HCT116 (cell line): ENCODE results near the gene WTAP. TPM values are rescaled to one million over a fixed set of nuclear protein-coding genes. Genes with fewer than 3 reads are reported as not detected.

ENCODE experiments used
- ATAC-seq: fragments of 200-7000 bp; cut with Tn5 transposase; 2 replicates; pipeline ENCODE4 v1.9.1; 2020; ENCODE audit warnings: mild to moderate bottlenecking, moderate library complexity
- BruUV-seq: library from RNA; stranded (reverse); fragments of 400-500 nt; replicated peaks from 2 replicates; lab custom pipeline; 2021; lab: Mats Ljungman, UMichigan
- CTCF ChIA-PET: fragments of 300-600 bp; sonication (Branson Sonifier 250); formaldehyde crosslinking; loops from one replicate; lab custom pipeline; 2021; ENCODE audit warnings: antibody characterized with exemption; lab: Charles Lee
- POLR2A ChIA-PET: fragments of 300-600, 350-600 bp; sonication (Branson Sonifier 250); formaldehyde crosslinking; loops from one replicate; lab custom pipeline; 2021; ENCODE audit warnings: antibody characterized with exemption; lab: Charles Lee
- RAD21 ChIA-PET, 2 experiments: fragments of 300-600 bp; sonication (Branson Sonifier 250); formaldehyde crosslinking; loops; one replicate each; lab custom pipeline; 2023; ENCODE audit warnings: low total read pairs in 2 of 2; ENCODE audit not compliant: uncharacterized antibody in 2 of 2, unreplicated experiment in 2 of 2, low non-redundant PET in 1 of 2; lab: Charles Lee
- DNase-seq: peaks from one replicate; pipeline ENCODE4 v3.0.0-alpha.2; 2010; ENCODE audit warnings: low read depth, low spot score
- H2AFZ ChIP-seq: fragments of 200-600 bp; shearing (Covaris generic), sonication (generic); 2 replicates; pipeline ENCODE4 v1.6.1; 2017; ENCODE audit warnings: low read depth, mixed run types, mixed read lengths, antibody characterized with exemption, low read length; ENCODE audit not compliant: poor library complexity, severe bottlenecking
- H3K27ac ChIP-seq: 2 replicates; pipeline ENCODE4 v1.5.1; 2012; ENCODE audit warnings: low read depth, low read length
- H3K27me3 ChIP-seq: fragments of 200-600 bp; sonication (generic); 2 replicates; pipeline ENCODE4 v1.6.1; 2016; ENCODE audit warnings: mixed run types, low read length, mixed read lengths; ENCODE audit not compliant: insufficient read depth
- H3K36me3 ChIP-seq, 2 experiments: fragments of 200-500 bp in 1 of 2; fragments of 200-600 bp in 1 of 2; sonication (Bioruptor generic) in 1 of 2; sonication (generic) in 1 of 2; 2 replicates each; pipeline versions ENCODE4 v1.5.1 to v1.6.1; 2014 to 2016; ENCODE audit warnings: low read length in 2 of 2, inconsistent platforms in 1 of 2, mixed read lengths in 1 of 2, mixed run types in 1 of 2; ENCODE audit not compliant: insufficient read depth in 2 of 2, control insufficient read depth in 1 of 2
- H3K4me1 ChIP-seq, 2 experiments: fragments of 200-600 bp in 1 of 2; sonication (generic) in 1 of 2; 2 replicates each; pipeline versions ENCODE4 v1.5.1 to v1.6.1; 2012 to 2017; ENCODE audit warnings: low read length in 2 of 2, inconsistent platforms in 1 of 2, mild to moderate bottlenecking in 1 of 2, mixed read lengths in 1 of 2, mixed run types in 1 of 2, moderate library complexity in 1 of 2; ENCODE audit not compliant: insufficient read depth in 2 of 2, control insufficient read depth in 1 of 2
- H3K4me2 ChIP-seq: fragments of 200-600 bp; sonication (generic); 2 replicates; pipeline ENCODE4 v1.6.1; 2017; ENCODE audit warnings: mixed run types, low read length, mixed read lengths
- H3K4me3 ChIP-seq, 2 experiments: fragments of 200-600 bp in 1 of 2; sonication (generic) in 1 of 2; replicated peaks in 1 of 2; 2 replicates each; pipeline ENCODE4 v1.5.1; 2011 to 2016; ENCODE audit warnings: low read length in 2 of 2, control low read depth in 1 of 2, low read depth in 1 of 2, mild to moderate bottlenecking in 1 of 2, mixed read lengths in 1 of 2, mixed run types in 1 of 2
- H3K79me2 ChIP-seq: fragments of 200-600 bp; sonication (generic); 2 replicates; pipeline ENCODE4 v1.6.1; 2017; ENCODE audit warnings: mild to moderate bottlenecking, mixed run types, low read length, moderate library complexity, mixed read lengths; ENCODE audit not compliant: insufficient read depth
- H3K9ac ChIP-seq: fragments of 200-600 bp; sonication (generic); 2 replicates; pipeline ENCODE4 v1.6.1; 2016; ENCODE audit warnings: low read length, mixed read lengths
- H3K9me2 ChIP-seq: fragments of 200-600 bp; sonication (generic), shearing (Covaris generic); 2 replicates; pipeline ENCODE4 v1.6.1; 2017; ENCODE audit warnings: mixed run types, mild to moderate bottlenecking, moderate library complexity; ENCODE audit not compliant: insufficient read depth
- H3K9me3 ChIP-seq, 2 experiments: fragments of 200-500 bp in 1 of 2; fragments of 200-600 bp in 1 of 2; sonication (Bioruptor generic) in 1 of 2; sonication (generic) in 1 of 2; 2 replicates each; pipeline ENCODE4 v1.6.1; 2014 to 2017; ENCODE audit warnings: low read length in 2 of 2, mixed read lengths in 2 of 2, inconsistent platforms in 1 of 2, low read depth in 1 of 2, mild to moderate bottlenecking in 1 of 2, mixed run types in 1 of 2, moderate library complexity in 1 of 2; ENCODE audit not compliant: control insufficient read depth in 1 of 2, insufficient read depth in 1 of 2
- H4K20me1 ChIP-seq: fragments of 200-600 bp; sonication (generic), shearing (Covaris generic); 2 replicates; pipeline ENCODE4 v1.6.1; 2017; ENCODE audit warnings: mixed run types, mild to moderate bottlenecking, moderate library complexity; ENCODE audit not compliant: insufficient read depth
- ATF3 ChIP-seq: IDR thresholded peaks from 2 replicates; pipeline ENCODE4 v1.6.1; 2012
- CBX3 ChIP-seq: IDR thresholded peaks from 2 replicates; pipeline ENCODE4 v1.6.1; 2012; ENCODE audit warnings: low read depth
- CEBPB ChIP-seq: IDR thresholded peaks from 2 replicates; pipeline ENCODE4 v1.6.1; 2012; ENCODE audit warnings: low read depth
- EGR1 ChIP-seq: IDR thresholded peaks from 2 replicates; pipeline ENCODE4 v1.6.1; 2012; ENCODE audit warnings: low read depth
- ELF1 ChIP-seq: IDR thresholded peaks from 2 replicates; pipeline ENCODE4 v1.6.1; 2012; ENCODE audit warnings: low read depth, borderline replicate concordance
- EZH2 ChIP-seq: fragments of 200-600 bp; sonication (generic); IDR thresholded peaks from 2 replicates; pipeline ENCODE4 v1.6.1; 2017; ENCODE audit warnings: antibody characterized with exemption, mixed run types
- FOSL1 ChIP-seq: IDR thresholded peaks from 2 replicates; pipeline ENCODE4 v1.6.1; 2012; ENCODE audit warnings: low read depth
- JUND ChIP-seq: IDR thresholded peaks from 2 replicates; pipeline ENCODE4 v1.6.1; 2012
- POLR2A ChIP-seq: IDR thresholded peaks from 2 replicates; pipeline ENCODE4 v1.7.0; 2011; ENCODE audit warnings: borderline replicate concordance; ENCODE audit not compliant: insufficient read depth, insufficient read length; ENCODE audit errors: extremely low read depth
- RAD21 ChIP-seq: IDR thresholded peaks from 2 replicates; pipeline ENCODE4 v1.6.1; 2012; ENCODE audit warnings: low read depth, mild to moderate bottlenecking
- SIN3A ChIP-seq: IDR thresholded peaks from 2 replicates; pipeline ENCODE4 v1.6.1; 2012; ENCODE audit warnings: low read depth
- SP1 ChIP-seq: IDR thresholded peaks from 2 replicates; pipeline ENCODE4 v1.6.1; 2012; ENCODE audit warnings: low read depth
- SRF ChIP-seq: IDR thresholded peaks from 2 replicates; pipeline ENCODE4 v1.6.1; 2012; ENCODE audit warnings: low read depth
- TCF7L2 ChIP-seq: IDR thresholded peaks from 2 replicates; pipeline ENCODE4 v1.7.0; 2011; ENCODE audit warnings: borderline replicate concordance, inconsistent platforms; ENCODE audit not compliant: insufficient read depth, insufficient read length; ENCODE audit errors: extremely low read depth
- ZFX ChIP-seq: fragments of 450-650 bp; IDR thresholded peaks from 2 replicates; pipeline ENCODE4 v1.6.1; 2017
- ZNF274 ChIP-seq: fragments of 200-500 bp; sonication (Bioruptor generic); IDR thresholded peaks from 2 replicates; pipeline ENCODE4 v1.6.1; 2014; ENCODE audit warnings: mild to moderate bottlenecking, low read depth, low read length, inconsistent platforms
- intact Hi-C: fragments of 100-400 bp; cut with micrococcal nuclease; formaldehyde crosslinking; loops from 2 replicates; pipeline ENCODE4 v1.10.0; 2022
- total RNA-seq: library from RNA; stranded (reverse); gene quantifications from one replicate; pipeline ENCODE4 v1.2.1, GENCODE V29; 2021; ENCODE audit not compliant: unreplicated experiment
- TF ChIP-seq, protein P1 (sequence below): IDR thresholded peaks from 2 replicates; pipeline ENCODE4 v1.6.1; 2012; ENCODE audit warnings: low read depth
- TF ChIP-seq, protein P2 (sequence below): IDR thresholded peaks from 2 replicates; pipeline ENCODE4 v1.6.1; 2012
- TF ChIP-seq, protein P3 (sequence below), 3 experiments: fragments of 200-600 bp in 1 of 3; sonication (generic) in 1 of 3; IDR thresholded peaks in 2 of 3; conservative IDR thresholded peaks in 1 of 3; 2 replicates each; pipeline ENCODE4 v1.5.1; 2012 to 2017; ENCODE audit warnings: low read depth in 2 of 3, low read length in 2 of 3, antibody characterized with exemption in 1 of 3, borderline replicate concordance in 1 of 3, control low read depth in 1 of 3, mild to moderate bottlenecking in 1 of 3, mixed read lengths in 1 of 3, mixed run types in 1 of 3, moderate library complexity in 1 of 3; ENCODE audit not compliant: insufficient read depth in 1 of 3

The WTAP gene
- total RNA-seq, 1 experiment from 2014 or later, result 88.6 TPM

DNA sequence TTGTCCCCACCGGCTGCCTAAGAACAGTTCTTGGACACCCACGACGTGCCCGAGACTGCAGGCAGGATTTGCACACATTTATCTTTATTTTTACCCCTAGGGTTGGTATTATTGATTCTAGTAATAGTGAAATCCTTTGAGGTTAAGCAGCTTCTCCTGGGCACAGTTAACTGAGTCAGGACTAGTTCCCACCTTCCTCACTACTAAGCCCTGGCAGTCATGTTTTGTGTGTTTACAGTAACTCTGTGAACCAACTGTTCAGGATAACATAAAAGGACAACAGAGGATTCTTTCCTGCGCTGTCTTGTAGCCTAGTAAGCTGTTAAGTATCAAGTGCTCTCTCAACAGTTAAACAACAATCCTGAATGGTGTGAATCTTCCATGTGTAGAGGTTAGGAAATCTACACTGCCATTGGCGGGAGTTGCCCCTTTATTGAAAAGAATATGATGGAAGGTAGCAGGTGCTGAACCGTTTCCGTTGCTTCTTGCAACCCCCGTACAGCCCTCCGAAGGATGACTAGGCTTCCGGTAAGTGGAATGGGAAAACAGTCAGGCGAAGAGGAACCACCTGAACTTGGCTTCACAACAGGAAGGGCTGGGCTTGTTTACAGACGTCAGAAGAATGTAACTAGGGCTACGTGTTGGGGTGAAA is 33.3 kb upstream of the WTAP start:
- H3K9me2 ChIP-seq, result no peaks in the 10 kb centered on the region
- ATAC-seq, result no peak
- intact Hi-C loops, result loop anchor here (10.0 kb wide), 1 partner anchor 701 kb away; no protein-coding TSS in a partner anchor

More for the DNA sequence above, 33.3 kb upstream of the WTAP start:
- H3K79me2 ChIP-seq, result peaks cover 38% of the 10 kb centered on the region
- peaks cover 15 to 26% of the 10 kb centered on the region in 2 experiments for H3K4me1 ChIP-seq
- peak overlapping the region; percentile 88 for H3K4me2 ChIP-seq
- H3K4me3 ChIP-seq, result peak overlapping the region; percentile 75 to 86
- ChIA-PET POLR2A (interaction anchor here (1.4 kb wide), 1 partner anchor 33 kb away, joined by 12 read pairs; the partner anchor contains the start of gene WTAP), RAD21 (no interaction called here), CTCF (interaction anchor here (1.2 kb wide), 1 partner anchor 169 kb away, joined by 3 read pairs; no protein-coding TSS in a partner anchor)
- peak overlapping the region; percentile 86 for H3K9ac ChIP-seq
- TF ChIP-seq ATF3, result no peak
- no peak for TF ChIP-seq JUND
- no peak for TF ChIP-seq TCF7L2
- TF ChIP-seq EGR1, result no peak
- no peak for TF ChIP-seq ELF1
- TF ChIP-seq, protein P1, sequence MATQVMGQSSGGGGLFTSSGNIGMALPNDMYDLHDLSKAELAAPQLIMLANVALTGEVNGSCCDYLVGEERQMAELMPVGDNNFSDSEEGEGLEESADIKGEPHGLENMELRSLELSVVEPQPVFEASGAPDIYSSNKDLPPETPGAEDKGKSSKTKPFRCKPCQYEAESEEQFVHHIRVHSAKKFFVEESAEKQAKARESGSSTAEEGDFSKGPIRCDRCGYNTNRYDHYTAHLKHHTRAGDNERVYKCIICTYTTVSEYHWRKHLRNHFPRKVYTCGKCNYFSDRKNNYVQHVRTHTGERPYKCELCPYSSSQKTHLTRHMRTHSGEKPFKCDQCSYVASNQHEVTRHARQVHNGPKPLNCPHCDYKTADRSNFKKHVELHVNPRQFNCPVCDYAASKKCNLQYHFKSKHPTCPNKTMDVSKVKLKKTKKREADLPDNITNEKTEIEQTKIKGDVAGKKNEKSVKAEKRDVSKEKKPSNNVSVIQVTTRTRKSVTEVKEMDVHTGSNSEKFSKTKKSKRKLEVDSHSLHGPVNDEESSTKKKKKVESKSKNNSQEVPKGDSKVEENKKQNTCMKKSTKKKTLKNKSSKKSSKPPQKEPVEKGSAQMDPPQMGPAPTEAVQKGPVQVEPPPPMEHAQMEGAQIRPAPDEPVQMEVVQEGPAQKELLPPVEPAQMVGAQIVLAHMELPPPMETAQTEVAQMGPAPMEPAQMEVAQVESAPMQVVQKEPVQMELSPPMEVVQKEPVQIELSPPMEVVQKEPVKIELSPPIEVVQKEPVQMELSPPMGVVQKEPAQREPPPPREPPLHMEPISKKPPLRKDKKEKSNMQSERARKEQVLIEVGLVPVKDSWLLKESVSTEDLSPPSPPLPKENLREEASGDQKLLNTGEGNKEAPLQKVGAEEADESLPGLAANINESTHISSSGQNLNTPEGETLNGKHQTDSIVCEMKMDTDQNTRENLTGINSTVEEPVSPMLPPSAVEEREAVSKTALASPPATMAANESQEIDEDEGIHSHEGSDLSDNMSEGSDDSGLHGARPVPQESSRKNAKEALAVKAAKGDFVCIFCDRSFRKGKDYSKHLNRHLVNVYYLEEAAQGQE, result no peak
- no peak for TF ChIP-seq SP1
- no peak for TF ChIP-seq SRF
- TF ChIP-seq FOSL1, result no peak
- TF ChIP-seq RAD21, result no peak
- no peak for TF ChIP-seq EZH2
- TF ChIP-seq ZNF274, result no peak
- no peak for TF ChIP-seq SIN3A
- no peak for TF ChIP-seq CBX3
- no peak for TF ChIP-seq CEBPB
- TF ChIP-seq, protein P2, sequence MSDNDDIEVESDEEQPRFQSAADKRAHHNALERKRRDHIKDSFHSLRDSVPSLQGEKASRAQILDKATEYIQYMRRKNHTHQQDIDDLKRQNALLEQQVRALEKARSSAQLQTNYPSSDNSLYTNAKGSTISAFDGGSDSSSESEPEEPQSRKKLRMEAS, result no peak
- TF ChIP-seq POLR2A, result no peak
- TF ChIP-seq ZFX, result no peak
- TF ChIP-seq, protein P3, sequence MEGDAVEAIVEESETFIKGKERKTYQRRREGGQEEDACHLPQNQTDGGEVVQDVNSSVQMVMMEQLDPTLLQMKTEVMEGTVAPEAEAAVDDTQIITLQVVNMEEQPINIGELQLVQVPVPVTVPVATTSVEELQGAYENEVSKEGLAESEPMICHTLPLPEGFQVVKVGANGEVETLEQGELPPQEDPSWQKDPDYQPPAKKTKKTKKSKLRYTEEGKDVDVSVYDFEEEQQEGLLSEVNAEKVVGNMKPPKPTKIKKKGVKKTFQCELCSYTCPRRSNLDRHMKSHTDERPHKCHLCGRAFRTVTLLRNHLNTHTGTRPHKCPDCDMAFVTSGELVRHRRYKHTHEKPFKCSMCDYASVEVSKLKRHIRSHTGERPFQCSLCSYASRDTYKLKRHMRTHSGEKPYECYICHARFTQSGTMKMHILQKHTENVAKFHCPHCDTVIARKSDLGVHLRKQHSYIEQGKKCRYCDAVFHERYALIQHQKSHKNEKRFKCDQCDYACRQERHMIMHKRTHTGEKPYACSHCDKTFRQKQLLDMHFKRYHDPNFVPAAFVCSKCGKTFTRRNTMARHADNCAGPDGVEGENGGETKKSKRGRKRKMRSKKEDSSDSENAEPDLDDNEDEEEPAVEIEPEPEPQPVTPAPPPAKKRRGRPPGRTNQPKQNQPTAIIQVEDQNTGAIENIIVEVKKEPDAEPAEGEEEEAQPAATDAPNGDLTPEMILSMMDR (IDR thresholded peaks at IDR 0.05 in 2 of 3, conservative IDR thresholded peaks at IDR 0.05 in 1 of 3; ENCODE audit: borderline replicate concordance in 1 of 3, insufficient read depth in 1 of 3, low read depth in 2 of 3, low read length in 2 of 3), result no peak
- no TSS peak for BruUV-seq
- H3K27me3 ChIP-seq, result no peaks in the 10 kb centered on the region
- peaks cover 3 to 6% of the 10 kb centered on the region in 2 experiments; a peak in 2 of 4 replicates for H3K36me3 ChIP-seq
- H3K27ac ChIP-seq, result peak overlapping the region; percentile 79
- H4K20me1 ChIP-seq, result no peaks in the 10 kb centered on the region
- peak overlapping the region; percentile 67 for H2AFZ ChIP-seq
- DNase-seq, result no peak
- H3K9me3 ChIP-seq, result no peaks in the 10 kb centered on the region
